Globus pallidus (tissue), 1 donor: Measurements from ENCODE around the gene KCNC1.

Experiments
- DNase-seq: peaks from one replicate; pipeline ENCODE4 v3.0.0-alpha.2; 2015; ENCODE audit warnings: low spot score

Gene KCNC1

DNA sequence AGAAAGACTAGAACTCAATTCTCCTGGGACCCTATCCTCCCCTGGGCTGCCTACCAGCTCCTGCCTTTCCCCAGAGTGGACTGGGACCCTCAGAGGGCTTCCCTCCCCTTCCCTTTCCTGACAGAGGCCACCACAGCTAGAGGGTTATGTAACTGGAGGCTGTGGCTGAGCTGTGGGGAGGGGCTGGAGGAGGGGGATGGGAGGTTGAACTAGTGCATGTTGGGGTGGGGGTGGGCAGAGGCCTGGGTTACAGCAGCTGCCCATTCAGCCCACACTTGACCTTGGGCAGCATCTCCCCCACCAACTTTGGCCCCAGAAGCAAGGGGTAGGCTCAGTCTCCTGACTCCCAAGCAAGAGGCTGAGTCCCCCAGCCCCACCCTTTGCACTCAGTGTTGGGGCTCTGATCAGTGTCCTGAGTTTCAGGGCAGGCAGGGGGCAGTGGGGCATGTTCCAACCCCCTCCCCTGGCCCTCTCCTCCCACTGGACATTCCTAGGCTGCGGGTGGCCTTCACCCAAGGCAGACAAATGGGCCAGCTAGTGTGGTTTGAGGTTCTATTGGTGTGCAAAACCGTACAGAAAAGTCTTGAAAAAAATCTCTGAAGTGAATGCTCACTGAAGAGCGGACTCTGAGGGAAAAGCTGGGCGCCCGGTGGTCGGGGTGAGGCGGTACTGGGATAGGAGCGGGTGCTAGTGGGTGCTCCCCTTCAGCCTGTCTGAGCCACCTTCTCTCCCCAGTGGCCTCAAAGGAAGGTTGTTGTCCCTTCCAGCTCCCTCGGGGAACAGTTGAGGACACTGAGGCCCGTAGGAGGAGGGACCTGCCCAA is 3.8 kb downstream of the KCNC1 start:
- DNase-seq, result no peak

DNA sequence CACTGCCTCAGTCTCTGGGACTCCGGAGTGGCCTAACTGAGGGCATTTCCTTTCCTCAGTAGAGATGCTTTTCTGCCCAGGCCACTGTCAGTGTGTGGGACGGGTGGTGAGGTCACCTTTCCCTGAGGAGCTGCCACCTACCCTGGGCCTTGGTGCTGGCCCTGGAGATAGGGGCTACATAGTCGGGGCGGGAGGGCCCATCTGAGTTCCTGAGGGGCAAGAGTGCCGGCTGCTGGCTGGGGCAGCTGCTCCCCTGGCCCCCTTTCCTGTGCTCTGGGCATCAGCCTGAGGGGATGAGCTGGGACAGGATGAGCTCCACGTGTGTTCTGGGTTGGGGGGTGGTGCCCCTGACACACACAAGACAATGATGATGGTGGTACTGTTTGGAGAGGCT is 5.4 kb downstream of the KCNC1 start:
- no peak for DNase-seq

DNA sequence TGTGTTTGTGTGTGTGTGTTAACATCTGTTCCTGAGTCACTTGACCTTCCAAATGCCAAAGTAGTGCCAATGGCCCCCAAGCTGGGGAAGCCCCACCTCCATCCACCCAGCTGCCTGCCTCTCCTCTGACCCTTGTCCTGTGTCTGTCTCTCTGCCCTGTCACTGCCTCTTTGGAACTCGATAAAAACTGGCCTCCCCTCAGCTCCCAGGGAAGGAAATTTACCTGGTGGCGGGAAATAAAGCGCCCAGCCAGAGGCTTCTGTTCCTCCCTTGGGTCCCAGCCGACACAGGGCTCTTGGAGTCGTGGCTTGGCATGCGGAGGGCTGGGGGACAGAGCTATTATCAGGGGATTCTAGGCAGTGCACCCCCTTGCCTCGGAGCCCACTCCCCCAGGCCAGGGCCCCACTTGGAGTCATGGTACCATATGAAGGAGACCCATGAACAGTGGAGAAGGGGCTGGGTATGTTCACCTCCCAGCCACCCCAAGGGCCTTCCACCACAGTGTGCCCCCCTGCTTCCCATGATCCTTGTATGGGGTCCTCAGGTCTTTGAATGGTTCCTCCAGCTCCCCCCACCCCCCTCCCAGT is 6.2 kb downstream of the KCNC1 start:
- no peak for DNase-seq

DNA sequence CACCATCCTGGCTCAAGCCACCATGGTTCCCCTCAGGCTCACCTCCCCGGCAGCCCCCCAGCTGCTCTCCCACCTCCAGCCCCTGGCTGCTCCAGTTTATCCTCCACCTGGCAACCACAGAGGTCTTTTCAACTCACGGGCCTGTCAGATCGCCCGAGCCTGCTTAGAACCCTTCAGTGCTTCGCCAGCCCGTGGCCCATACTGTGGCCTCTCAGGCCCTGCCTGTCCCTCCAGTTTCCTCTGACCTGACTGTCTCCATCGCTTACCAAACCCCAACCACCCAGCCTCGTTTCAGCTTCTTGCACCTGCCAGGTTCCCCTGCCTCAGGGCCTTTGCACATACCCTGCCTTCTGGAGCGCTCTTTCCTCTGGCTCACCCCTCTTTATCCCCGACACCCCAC is 6.9 kb downstream of the KCNC1 start:
- no peak for DNase-seq

DNA sequence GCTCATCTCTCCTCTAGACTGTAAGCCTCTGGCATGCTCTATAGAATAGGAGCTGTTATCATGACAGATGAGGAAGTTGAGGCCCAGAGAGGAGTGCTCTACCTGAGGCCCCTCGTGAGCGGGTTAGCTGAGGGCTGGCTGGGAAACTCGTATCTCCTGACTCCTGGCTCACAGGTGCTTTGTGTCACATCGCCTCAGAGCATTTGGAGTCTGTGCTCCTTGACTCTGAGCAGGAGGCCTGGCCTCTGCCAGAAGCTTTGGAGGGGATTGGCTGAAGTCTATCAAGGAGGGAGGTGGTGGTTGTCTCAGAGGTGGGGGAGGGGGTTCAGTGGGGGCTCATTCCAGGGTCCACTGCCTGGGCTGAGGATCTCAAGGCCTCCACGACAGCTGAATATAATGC is 7.4 kb downstream of the KCNC1 start:
- no peak for DNase-seq

DNA sequence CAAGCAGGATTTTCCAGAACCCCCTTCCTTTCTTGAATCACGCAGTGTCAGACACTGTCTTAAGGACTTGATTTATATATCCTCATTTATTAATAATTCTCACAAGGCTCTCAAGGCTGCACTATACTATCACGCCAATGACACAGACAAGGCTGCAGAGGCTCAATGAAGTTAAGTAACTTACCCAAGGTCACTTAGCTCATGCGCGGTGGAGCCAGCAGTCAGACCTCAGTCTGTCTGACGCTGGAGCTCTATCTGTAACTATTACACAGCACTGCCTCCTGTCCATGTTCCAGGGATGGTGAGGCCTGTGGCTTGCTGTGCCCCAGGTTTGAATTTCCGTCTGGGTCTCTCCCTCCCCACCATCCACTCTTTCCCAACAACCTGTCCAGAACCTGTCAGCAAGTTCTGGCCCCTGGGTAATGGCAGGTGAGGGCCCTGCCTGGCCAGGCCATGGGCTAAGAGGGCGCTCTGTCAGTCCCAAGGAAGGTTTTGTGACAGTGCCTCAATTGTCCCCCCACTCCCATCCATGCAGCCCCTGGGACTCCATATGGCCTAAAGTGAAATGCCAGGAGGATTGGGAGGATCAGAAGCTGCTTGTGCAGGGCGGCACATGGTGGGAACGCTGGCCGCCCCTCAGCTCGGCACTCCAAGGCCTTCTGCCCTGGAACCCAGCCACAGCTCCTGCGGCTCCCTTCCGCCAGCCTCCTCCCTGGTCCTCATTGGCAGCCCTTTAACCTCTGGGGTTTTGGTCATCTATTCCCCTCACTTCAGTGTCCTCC is 8.6 kb downstream of the KCNC1 start:
- no peak for DNase-seq

DNA sequence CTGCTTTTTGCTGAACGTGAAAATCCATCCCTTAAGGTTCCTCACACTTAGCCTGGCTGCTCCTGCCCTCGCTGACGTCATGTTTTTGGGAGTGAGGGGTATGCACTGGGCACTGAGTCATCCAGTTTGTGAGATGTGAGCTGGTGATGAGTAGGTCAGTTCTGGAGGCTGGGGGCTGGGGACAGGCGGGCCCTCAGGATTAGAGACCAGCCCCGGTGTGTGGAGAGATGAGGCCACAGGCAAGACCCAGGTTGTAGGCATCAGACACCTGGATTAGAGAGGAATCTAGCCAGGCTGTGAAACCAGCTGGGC is 9.2 kb downstream of the KCNC1 start:
- no peak for DNase-seq

DNA sequence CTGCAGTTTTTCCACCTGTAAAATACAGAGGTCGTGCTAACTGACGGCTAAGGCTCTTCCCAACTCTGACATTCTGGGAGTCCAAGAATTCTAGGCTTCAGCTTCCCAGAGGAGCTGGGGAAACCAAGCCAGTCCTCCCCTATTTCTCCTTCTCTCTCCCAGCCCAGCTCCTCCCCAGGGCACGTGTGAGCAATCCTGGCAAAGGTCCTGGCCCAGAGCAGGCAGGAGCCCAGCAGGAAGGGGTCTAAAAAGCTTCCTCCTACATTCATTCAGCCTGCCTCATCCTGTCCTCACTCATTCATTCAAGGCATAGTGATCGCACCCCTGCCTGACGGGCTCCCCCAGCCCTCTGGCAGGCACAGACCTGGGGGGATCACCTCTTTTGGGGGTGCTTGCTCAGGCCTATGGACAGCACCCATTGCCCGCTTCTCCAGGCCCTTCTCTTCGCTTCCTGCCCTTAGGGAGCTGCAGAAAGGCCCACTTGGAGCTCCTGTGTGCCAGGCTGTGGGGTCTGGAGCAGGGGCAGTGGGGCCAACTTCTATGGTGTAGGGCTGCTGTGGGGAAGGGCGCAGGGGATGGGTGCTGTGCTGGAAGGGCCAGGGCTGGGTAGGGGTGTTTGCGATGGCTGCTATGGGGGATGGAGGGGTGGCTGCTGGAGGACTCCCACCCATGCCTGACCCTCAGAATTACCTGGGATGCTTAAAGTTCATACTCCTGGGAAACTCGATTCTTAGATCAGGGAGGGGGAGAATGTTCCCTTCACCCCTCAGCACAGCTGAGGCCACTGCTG is 9.8 kb downstream of the KCNC1 start:
- DNase-seq, result no peak

DNA sequence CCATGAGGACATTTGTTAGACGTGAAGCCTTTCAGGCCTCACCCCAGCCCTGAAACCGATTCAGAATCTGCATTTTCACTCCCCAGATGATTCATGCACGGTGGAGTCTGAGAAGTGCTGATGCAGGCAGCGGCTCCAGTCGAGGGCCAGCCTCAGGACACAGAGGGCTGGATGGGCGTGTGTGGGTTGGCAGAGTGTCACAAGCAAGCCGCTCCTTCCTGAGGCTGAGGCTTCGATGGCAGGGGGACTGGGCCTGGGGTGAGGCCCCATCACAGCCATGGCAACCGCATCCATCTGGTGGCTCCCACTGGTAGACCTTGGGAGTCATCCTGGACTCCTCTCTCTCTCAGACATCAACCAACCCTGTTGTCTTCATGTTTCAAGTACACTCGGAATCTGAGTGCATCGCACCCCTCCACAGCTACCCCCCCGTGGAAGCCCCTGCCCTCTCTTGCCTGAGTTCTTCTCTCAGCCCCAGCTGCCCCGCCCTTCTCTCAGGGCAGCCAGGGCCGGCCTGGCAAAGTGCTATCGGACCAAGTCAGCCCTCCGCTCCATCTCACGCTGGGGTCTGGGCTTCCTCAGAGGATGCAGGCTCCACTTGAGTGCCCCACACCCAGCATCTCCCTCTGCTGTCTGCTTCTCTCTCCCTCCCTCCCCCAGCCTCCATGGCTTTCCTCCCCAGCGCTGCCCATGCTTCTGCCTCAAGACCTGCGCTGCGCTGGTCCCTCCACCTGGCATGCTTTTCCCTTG is 10.6 kb downstream of the KCNC1 start:
- no peak for DNase-seq

DNA sequence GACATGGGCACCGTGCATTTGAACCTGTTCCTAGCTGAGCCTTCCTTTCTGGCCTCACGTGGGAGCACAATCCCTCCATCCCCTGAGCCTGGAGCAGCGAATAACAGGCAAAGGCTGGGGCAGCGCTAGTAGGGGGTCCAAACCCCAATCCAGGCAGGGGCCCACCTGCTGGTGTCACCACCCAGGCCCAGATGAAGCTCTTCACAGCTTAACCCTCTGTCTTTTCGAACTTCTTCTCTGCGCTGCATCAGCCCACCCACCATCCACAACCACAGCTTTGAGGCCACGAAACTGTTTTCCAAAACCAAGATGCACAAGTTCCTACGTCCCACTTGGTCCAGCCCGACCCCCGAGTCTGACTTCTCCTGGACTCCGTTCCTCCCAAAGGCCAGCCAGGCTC is 11.5 kb downstream of the KCNC1 start:
- DNase-seq, result no peak

DNA sequence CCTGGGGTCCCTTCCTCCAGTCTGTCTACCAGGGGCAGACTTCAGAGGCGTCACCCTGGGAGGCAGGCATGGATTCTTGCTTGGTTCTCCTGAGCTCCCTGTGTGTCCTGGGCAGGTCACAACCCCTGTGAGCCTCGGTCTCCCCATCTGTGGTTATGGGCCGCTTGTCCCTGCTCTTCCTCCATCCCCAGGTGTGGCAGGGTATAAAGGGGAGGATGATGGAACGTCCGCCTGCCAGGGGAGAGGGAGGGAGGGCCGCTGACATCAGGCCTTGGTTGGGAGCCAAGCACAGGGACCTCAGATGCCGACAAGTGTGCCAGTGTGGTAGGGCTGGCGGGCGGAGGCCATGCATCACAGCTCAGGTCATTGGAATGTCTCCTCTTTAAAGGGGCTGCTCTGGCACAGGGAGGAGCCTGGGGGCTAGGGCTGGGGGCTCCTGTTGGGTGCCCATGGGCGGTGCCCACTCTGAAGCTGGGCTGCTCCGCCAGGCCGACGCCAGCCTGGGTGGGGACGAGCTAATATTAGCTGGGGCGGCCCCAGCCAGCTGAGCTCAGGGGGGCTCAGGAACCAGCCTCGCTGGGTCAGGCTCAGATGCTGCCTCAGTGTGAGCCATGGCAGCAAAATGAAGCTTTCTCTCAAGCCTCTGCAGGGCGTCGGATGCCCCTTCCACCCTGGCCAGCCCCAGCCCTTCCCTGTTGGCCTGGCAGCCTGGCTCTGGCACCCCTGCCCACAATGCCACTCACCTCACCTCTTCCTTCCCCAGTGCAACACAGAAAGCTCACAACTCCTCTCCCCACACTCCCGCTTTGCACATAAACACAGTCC is 12.8 kb downstream of the KCNC1 start:
- no peak for DNase-seq

DNA sequence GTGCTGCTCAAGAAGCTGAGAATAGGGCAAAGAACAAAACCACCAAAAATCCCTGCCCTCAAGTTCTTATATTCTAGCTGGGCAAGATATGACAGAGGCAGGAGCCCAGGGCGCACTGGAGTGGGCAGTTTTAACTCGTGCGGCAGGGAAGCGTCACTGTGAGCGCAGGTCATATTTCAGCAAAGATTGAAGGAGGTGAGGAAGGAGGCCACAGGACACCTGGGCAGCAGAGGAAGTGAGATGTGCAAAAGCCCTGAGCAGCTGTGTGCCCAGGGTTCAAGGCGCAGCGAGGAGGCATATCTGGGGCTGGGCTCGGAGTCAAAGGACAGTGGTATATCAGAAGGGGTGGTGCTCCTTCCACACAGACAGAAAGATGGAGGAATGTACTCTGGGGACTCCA is 13.5 kb downstream of the KCNC1 start:
- DNase-seq, result no peak

DNA sequence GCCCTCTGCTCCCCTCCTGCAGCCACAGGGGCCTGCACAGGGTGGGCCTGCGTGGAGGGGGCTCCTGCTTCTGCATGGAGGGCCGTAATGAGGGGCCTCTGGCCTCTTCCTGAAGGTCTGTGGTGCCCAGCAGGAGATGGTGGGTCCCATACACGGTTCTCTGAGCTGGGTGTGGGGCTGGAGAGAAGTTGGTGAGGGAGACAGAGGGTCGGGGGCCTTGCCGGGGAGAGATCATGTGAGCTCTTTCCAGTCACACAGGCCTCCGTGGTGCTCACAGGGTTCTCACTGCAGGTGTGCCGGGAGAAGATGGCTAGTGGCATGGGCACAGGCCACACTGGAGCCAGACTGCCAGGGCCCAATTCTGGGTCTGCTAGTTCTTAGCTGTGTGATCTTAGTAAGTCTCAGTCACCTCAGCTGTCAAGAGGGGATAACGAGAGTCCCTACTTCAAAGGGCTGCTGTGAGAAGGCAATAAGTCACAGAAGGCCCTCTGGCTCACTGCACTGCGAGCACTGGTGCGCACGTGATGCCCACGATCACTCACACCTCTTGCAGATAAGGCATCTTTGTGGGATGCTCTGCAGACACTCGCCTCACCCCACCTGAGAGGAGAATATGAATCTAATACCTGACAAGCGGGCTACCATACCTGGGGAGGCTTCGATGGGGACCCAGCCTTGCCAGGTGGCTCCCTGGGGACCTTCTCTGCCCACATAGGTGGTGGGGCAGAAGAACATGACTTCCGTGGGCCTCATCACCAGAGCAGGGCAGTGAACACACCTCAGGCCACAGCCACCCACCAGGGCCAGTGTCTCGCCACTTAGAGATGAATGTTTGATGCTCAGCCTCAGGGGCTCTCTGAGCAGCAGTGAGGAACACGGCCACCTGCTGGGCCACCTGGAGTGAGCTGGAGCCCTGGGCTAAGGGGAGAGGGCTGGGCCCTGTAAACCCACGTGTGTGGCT is 14.5 kb downstream of the KCNC1 start:
- DNase-seq, result no peak

DNA sequence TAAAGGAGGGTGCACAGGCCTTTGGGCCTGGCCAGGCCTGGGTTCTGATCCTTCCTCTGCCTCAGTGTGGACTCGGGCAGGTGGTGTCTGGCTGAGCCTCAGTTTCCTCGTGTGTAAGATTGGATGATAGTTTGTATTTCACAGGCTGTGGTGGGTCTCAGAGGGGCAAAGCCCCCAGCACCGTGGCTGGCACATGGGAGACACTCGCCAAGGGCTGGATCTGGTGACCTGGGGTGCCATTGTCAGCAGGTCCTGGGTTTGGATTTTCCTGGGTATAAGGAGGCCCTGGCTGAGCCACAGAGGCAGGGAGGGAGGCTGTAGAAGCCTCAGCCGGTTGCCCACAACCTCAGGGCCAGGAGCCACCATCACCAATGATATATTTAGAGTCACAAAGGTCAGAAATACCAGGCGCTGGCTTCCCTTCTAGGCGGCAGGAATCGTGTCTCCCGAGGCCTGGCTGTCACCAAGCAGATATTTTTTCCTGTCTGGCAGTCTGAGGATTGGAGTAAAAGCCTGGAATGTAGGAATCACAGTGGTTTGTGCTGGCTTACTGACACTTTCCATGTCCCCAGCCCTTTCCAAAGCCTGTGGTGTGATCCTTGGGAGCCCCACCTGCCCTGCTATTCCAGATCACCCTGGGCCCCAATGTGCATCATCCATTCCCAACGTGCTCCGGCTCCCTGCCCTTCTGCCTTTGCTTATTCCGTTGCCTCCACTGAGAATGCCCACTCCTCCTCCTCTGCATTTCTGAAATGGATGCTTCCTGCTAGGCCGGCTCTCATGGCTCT is 15.6 kb downstream of the KCNC1 start:
- DNase-seq, result no peak

DNA sequence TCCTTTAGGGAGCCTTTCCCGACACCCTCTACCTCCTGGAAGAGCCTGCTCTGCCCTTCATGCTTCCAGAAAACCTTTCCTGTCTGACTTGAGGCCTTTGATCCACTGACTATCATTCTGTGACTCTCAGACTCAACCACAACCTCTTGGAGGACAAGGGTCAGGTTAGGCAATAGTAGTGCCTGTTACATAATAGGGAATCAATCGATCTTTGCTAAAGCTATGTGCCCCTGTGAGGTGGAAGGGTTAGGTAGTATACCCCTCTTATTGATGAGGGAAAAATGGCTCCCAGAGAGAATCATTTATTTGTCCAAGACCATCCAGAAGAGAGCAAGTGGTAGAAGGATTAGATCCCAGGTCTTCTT is 16.2 kb downstream of the KCNC1 start:
- no peak for DNase-seq

DNA sequence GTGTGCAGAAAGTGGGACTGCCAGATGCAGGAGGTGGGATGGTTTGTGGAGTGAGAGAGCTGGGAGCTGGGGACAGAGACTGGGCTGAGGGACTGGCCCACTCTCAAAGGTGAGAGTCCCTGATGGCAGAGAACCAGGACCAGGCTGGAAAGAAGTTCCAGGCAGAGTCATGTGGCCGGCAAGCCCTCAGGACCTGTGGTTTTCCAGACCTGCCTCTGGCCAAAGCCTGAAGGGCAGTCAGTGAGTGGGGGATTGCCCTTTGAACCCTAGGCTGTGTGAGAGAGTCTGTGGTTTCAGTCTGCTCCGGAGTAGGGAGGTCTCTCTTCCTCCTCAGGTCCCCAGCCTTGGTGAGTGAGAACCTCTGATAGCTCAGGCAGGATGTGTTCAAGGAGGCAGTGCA is 17.0 kb downstream of the KCNC1 start:
- DNase-seq, result no peak

DNA sequence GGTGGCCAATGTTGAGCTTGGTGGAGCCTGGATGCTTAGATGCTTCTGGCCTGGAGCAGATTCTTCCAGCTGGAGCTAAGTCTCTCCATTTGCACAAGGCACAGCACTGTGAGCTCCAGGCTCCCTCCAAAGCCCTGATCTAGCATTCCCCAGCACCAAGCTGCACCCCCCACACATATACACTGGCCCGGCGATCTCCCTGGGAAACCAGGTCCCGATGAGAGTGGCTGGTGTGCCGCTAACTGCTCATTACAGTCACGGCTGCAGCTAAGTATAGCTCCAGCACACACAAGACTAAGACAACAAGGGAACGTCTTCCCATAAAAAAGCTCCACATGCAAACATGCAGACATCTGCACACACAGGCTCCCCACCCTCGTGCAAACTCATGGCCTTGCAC is 17.6 kb downstream of the KCNC1 start:
- no peak for DNase-seq

DNA sequence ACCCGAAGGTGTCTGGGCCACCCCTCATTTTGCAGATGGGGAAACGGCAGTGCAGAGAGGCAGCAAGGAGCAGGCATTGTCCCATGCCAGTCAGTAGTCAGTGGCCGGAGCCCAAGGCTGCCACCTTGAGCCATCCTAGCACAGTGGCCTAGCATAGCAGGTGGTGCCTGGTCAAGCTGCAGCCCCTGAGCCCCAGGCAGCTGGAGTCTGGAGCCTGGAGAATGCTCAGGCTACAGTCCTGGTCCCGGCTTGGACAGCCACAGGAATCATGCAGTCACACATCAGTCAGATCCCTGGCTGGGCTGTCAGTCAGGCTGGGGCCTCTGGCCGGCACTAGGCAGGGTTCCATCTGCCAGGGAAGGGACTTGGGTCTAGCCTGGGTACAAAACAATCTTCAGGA is 18.6 kb downstream of the KCNC1 start:
- no peak for DNase-seq

DNA sequence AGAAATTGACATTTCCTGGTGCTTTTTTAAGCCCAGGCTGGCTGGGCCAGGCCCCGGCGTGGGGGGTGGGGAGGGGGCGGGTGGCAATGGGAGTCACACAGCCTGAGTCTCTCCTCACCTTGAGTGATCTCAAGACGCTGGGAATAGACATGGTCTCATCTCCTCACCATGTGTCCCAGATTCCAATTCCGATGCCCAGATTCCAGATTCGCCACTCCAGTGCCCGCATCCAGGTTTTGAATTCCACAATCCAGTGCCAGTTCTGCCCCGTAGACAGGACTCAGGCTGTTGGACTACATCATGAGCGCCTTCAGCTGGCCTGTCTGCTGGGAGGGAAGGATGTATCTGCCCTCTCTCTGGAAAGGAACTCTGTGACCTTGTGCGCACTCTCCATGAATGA is 19.1 kb downstream of the KCNC1 start:
- no peak for DNase-seq
